Erythroblast (primary cell): Measurements from ENCODE around the gene DOCK2.

Experiments
- GATA1 ChIP-seq: IDR thresholded peaks from 2 replicates; pipeline ENCODE4 v1.6.1; 2011; ENCODE audit warnings: low read depth, mild to moderate bottlenecking, control low read depth, low read length, moderate library complexity
- POLR2A ChIP-seq: IDR thresholded peaks from 2 replicates; pipeline ENCODE4 v1.6.1; 2011; ENCODE audit warnings: mild to moderate bottlenecking, low read length

DNA sequence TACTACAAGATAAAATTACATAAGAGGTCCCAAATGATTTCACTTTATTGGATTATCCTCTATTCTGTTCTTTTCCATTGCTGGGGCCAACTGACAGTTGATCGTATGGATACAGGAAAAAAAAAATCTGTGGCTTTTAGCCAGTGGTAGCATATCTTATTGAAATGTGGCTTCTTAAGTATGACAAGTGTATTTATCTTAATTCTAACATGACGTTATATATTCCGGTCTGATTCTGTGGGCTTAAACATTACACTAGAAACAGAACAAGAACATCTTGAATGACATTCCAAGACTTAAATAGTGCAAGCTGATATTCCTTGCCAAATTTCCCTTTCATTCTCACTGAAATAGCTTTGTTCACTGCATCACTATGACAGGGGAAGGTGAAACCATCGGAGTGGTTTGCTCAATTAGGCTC, 225.3 kb downstream of the DOCK2 start:
- TF ChIP-seq POLR2A (no peak), GATA1 (no peak)
